ENCODE measurements around the gene C1QTNF5. TPM values are rescaled to one million over a fixed set of nuclear protein-coding genes. Genes with fewer than 3 reads are reported as not detected.

C1QTNF5 gene
- polyA plus RNA-seq, 4 donors: 20.5 to 34.3 (median 25.3) TPM

DNA sequence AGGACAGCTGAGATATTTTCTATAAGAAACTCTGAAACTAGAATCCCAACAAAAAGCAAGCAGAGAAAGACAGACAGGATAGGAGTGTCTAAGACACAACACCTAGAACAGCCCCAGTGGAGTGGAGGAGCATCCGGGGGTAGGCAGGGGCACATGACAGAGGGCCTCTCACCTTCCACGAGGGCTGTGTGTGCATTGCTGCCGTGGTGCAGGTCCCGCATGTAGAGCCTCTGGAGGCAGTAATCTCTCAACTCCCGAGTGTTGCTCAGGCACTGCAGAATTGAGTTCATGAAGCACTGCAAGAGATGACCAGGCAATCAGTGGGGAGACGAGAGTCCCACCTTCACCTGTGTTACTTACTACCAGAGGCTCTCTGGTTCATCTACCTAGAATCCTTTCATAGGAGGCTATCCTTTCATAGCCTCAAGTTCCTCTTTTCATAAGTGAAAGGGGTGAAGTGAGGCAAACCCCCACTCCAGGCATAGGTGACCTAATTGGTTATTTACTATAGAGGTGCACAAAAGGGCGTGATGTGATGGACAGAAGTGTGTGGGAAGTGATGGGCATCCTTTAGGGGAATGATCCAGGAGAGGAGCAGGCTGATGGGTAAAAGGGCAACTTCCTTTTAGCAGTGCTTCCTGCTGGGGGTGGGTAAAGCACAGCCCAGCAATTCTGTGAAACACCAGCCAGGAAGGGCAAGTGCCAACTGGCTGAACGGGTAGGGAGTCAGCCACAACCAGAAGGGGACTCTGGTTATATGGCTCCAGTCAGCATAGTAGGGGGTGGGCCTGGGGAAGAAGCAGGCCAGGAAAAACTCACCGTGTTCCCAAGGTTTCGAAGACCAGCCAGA is 18.9 kb upstream of the C1QTNF5 start:
- no peak for DNase-seq (ENCODE audit: low read depth in 4 of 4, low spot score in 3 of 4)

DNA sequence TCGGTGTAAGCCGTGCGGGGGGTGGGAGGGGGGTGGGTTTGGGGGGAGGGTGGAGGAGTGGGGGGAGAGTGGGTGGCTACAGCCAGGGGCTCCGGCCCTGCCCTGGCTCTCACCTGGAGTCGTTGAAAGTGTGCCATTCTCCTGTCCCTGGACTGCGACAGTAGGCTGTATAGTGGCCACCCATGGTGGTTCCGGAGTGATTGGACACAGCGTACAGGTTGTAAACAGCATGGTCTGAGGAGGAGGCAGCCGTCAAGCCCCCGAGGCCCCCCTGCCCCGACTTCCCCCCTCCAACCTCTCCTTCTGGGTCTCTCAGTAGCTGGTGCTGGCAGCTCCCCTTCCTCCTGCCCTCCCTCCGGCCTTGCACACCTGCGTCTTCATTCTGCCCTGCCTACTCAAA is 16.4 kb upstream of the C1QTNF5 start:
- no peak for DNase-seq (ENCODE audit: low read depth in 4 of 4, low spot score in 3 of 4)

DNA sequence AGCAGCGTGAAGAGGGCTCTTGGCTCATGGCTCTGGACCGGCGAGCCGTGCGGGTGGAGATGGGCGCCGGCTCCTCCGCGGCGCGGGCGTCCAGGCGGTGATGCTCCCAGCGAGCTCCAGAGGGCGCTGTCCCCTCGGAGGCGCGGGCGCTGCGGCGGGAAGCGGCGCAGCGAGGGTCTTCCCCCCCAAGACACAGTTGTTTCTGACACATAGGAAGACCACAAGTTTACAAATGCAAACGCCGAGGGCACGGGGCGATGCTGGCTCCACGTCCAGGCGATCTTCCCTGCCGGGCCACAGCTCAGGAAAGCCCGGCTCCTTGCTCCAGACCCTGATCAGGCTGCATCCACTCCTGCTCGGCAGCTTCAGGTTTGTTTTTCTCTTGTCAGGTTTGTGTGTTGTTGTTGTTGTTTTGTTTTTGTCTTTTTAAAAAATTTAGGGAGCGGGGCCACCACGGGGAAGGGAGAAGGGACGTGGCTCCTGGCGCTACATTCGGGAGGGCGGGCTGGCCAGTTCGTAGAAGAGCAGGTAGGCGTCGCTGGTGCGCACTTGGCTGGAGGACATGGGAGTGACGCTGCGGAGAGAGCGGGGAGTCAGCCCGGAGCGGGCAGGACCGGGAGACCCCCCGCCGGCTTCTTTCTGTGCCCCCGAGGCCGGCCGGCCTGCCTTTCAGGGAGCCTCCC is 15.8 kb upstream of the C1QTNF5 start:
- peak in 1 of 4 donors; percentile 73 for DNase-seq (ENCODE audit: low read depth in 4 of 4, low spot score in 3 of 4)

DNA sequence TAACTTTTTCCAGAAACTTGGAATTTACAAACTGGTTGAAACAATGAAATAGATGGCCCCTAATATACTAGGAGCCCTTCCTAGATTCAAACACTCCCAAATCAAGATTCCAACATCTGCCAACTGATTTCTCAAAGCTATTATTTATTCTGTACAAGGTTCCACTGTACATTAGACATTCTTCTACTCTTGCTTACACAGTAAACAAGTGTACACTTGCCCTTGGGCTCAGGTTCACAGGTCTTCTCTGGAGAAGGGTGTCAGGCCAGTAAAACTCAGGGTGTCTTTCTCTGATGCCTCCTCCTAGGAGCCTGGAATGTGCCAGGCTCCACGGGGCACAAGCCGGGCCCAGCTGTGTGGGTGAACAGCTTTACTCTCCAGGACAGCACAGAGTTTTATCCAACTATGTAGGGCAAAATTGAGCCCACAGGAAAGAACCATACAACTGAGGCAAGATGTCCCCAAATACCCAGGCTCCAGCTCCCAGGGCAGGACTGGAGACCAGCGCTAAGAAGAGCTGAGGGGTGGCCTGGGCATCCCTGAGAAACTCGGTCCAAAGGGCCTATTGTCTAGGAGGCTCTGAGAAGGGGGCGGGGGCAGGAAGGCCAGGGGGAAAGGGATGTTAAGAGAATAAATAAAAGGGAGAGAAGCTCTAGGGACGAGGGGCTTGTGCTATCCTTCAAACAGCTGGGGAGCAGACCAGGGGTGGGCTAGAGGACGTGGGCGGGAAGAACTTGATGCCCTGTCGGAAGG is 14.6 kb upstream of the C1QTNF5 start:
- DNase-seq (ENCODE audit: low read depth in 4 of 4, low spot score in 3 of 4): no peak

DNA sequence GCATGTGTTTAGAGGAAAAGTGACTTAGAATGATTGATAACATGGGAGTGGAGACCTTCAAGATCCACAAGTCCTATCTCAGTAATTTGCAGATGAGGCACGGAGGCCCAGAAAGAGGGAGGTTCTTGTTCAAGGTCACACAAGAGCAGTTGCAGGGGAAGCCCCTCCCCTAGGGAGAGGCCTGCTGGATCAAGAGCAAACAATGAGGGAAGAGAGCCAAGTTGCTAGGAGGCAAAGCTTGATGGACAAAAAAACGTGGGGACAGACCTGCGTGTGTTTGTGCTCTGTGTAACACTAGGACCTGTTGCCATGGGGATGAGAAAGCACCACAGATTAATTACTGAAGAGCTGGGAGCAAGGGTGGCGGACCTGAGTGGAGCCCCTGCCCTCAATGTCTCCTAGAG is 12.2 kb upstream of the C1QTNF5 start:
- DNase-seq (ENCODE audit: low read depth in 4 of 4, low spot score in 3 of 4): no peak

DNA sequence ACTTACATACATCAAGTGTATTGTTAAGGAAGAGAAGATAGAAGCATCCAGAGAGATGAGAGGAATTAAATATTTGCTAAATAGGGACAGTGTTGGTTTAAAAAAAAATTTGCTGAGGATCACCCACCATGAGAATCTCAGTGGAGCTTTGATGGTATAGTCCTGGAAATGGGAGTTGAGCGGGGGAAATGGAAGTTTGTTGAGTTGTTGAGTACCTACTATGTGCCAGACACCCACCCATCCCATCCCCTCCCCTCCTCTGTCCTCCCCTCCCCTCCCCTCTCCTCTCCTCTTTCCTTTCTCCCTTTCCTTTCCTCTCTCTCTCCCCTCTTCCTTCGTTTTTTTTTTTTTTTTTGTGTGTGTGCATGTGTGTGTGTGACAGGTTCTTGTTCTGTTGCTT is 10.5 kb upstream of the C1QTNF5 start:
- no peak for DNase-seq (ENCODE audit: low read depth in 4 of 4, low spot score in 3 of 4)

DNA sequence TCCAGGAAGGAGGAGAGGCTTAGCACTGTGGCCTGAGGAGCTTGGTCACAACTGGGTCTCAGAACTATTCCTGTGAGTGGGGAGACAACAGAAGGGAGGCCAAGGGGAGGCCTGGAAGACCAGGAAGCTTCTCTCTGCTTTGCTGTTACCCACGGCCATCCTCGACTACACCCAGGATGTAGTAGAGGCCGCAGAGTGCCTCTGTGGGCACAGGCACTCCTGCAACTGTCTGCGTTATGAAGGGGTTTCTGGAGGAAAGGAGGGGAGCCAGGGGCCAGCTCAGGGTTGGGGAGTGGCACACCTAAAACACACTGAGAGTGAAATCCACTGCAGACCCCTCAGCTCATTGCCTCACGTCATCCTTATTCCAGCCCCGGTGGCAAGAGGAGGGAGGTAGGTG is 9.6 kb upstream of the C1QTNF5 start:
- DNase-seq (ENCODE audit: low read depth in 4 of 4, low spot score in 3 of 4): no peak

DNA sequence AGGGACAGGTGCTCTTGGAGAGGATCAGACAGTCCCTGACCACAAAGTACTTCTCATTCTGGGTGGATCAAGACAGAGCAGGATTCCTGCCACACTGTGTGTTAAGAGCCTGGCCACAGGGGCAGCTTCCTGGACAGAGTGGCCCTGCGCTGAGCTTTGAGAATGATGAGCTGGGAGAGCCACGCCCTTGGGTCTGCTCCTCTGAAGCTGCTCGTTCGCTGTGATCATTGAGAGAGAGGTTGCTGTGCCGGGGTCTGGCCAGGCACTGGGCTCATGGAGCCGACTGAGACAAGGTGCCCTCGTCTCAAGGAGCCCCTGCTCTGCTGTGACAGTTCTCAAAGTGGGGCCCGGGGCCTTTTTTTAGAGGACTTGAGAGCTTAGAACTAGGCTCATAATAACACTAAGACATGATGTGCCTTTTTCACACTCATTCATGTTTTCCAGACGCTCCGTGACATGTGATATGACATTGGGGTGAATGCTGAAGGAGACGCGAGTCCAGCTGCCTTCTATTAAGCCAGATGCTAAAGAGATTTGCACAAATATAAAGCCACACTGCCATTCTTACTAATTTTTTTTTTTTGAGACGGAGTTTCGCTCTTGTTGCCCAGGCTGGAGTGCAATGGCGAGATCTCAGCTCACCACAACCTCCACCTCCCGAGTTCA is 7.4 kb upstream of the C1QTNF5 start:
- DNase-seq (ENCODE audit: low read depth in 4 of 4, low spot score in 3 of 4): no peak

DNA sequence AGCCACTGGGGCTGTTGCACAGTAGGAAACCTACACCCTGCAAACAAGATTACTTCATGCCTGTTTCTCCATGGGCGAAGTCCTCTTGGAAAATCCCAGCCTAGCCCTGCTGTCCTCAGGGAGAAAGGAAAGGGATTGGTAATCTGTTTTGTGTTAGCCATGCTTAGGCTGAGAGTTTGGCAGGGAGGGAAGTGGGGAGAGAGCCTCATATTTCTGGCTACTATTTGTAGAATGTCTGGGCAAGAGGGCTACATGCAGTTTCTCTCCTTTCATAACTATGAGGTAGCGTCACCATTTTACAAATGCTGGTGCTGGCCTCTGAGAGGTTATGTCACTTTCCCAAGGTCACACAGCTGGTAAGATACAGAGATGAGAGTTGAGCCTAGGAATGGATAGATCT is 6.6 kb upstream of the C1QTNF5 start:
- DNase-seq (ENCODE audit: low read depth in 4 of 4, low spot score in 3 of 4): no peak

DNA sequence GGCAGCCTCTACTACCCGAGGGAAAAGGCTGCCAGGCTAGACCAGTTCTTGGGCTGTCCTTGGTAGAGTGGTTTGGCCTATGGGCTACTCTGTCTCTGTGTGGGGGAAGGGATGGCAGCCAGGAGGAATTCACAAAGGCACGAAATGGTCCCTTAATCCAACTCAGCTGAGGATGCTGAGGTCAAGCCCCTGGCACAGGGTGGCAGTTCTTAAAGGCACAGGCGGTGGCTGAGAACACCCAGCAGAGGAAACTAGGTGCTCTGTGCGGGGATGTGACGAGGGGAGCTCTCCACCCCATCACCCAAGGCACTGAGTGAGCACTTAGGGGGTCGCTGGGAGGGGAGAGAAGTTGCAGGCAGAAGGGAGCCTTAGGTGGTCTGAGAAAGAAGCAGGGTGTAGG is 5.9 kb upstream of the C1QTNF5 start, which contains the start of gene MFRP:
Gene MFRP, minus strand, starts transcription at position 101 of the 400 bp plus-strand sequence. CDS start 192 bp downstream, outside the sequence.
- no peak for DNase-seq (ENCODE audit: low read depth in 4 of 4, low spot score in 3 of 4)

DNA sequence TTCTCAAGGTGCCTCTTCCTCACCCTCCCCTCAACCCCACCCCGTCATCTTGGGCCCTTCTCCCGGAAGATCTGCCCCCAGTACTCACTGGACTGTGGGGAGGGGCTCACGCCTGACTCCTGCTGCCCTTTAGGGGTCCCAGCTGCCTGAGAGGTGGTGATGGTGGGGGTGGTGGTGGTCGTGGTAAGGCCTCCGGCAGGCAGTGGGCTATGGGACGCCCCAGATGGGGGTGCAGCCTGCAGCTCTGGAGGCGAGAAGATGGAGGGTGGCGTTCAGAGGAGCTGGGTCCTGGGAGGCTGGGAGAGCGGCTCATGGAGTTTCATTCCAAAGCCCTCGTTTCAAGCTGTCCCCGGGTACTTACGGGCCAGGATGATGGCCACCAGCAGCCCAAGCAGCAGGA is 5.0 kb upstream of the C1QTNF5 start:
- no peak for DNase-seq (ENCODE audit: low read depth in 4 of 4, low spot score in 3 of 4)

DNA sequence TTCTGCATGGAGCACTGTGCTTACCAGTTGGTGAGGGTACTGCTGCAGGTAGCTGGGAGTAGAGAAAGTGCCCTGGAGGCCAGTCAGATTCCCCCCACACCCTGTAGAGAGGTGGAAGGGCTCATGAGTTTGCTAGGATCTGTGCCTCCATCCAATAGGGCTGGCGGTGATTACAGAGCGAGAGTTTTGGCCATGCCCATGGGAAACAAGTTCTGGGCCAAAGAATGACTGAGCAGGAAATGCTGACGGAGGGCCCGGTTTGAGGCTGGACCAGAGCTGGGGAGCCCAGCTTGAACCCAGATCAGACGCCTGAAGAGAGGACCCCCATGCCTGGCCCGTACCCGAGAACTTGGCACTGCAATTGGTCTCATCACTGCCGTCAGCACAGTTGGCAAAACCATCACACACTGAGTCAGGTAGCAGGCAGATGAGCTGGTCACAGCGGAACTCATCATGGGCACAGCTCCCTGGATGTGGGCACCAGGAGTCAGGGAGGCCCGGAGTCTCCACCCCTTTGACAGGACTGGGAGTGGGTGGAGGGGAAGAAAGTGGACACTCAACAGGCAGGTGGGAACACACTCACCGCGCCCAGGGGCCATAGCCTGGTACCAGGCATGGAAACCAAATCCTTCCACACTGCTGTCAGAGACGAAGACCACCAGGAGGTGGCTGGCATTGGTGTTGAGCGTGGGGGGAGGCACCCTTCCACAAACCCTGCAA is 3.8 kb upstream of the C1QTNF5 start:
- no peak for DNase-seq (ENCODE audit: low read depth in 4 of 4, low spot score in 3 of 4)

DNA sequence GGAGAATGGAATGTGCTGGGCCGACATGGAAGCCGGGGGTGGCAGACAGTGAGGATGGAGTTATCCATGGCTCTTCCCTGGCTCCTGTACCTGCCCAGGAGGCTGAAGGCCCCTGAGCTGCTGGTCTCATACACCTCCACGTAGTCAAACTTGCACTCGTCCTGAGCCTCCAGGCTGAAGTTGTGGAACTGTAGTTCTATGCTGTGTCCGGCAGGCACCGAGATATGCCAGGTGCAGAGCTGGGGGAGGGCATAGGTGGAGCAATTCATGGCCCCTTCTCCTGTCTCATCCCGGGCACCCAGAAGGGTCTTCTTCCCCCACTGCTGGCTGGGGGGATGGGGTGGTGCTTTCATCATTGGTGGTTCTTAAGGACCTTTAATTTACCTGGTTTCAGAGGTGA is 3.0 kb upstream of the C1QTNF5 start:
- DNase-seq (ENCODE audit: low read depth in 4 of 4, low spot score in 3 of 4): no peak

DNA sequence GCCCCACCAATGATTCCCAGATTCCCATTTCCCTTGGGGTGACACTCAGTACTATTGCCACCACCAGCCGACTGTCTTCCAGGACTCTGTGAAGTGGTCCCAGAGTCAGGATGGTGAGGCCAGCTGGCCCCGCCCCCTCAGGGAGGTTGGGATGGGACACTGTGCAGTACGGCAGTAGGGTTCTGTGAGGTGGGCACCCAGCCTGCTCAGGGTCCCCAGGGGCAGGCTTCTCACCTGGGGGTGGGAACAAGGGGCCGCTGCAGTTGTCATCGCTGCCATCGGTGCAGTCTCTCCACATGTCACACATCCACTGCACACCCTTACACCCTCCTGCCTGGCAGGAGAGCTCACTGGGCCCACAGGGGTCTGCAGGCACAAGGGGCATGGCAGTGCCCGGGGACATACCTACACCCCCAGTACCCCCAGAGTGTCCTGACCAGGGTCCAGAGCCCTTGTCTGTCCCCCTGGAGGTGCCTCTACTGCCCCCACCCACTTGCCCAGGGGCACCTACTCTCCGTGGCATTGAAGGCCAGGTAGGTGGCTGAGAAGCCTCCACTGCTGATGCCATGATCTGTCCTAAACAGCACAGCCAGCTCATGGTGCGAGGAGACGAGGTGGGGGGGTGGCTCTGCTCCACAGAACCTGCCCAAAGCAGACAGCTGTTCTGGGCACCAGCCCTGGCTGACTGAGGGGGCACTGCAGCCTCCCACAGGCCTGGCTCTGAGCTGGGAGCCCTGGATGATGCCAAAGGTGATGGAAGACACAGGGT is 1.9 kb upstream of the C1QTNF5 start:
- no peak for DNase-seq (ENCODE audit: low read depth in 4 of 4, low spot score in 3 of 4)

DNA sequence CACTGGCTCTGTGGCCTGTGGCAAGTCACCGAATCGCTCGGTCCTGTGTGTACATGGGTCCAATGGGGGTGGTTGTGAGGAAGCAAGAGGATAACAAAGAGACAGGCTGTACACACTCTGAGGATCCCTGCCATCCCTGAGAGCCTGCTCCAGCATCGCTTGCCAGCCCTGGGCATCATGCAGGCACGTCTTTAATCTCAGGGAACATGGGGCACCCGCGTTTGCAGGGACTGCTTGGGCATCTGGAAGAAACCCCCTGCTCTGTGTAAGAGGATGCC is 1.3 kb upstream of the C1QTNF5 start:
- DNase-seq (ENCODE audit: low read depth in 4 of 4, low spot score in 3 of 4): no peak

DNA sequence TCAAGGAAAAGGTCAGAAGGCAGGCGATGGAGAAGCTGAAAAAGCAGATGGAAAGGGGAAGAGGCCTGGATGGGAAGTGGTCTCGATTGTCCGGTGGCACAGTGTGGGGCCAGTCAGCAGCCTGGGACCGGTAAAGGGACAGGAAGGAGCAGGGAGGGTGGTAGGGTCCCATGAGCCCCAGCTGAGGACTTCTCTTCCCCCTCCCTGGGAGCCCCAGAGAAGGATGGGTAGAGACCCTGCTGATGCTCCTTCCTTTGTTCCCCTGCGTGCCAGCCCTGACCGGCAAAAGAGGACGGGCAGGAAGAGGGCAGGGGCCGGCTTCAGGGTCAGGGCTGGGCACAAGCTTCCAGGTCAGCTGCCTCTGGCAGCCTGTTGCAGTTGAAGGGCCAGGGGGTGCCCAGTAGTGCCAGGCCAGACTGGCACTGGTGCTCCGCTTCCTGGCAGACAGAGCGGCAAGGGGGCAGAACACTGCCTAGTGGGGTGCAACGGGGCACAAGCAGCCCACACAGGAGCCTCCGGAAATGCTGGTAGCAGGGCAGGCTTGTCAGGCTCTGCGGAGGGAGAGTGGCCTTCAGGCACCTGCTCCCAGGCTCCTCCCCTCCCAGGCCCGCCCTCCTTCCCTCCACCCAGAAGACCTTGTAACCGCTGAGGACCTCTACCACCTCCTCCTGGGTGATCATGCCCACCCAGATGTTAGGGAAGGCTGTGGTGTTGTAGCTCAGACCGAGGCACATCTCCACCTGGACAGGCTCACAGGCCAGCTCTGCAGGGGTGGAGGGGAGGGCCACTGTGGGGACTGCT is 739 bp upstream of the C1QTNF5 start:
- no peak for DNase-seq (ENCODE audit: low read depth in 4 of 4, low spot score in 3 of 4)

DNA sequence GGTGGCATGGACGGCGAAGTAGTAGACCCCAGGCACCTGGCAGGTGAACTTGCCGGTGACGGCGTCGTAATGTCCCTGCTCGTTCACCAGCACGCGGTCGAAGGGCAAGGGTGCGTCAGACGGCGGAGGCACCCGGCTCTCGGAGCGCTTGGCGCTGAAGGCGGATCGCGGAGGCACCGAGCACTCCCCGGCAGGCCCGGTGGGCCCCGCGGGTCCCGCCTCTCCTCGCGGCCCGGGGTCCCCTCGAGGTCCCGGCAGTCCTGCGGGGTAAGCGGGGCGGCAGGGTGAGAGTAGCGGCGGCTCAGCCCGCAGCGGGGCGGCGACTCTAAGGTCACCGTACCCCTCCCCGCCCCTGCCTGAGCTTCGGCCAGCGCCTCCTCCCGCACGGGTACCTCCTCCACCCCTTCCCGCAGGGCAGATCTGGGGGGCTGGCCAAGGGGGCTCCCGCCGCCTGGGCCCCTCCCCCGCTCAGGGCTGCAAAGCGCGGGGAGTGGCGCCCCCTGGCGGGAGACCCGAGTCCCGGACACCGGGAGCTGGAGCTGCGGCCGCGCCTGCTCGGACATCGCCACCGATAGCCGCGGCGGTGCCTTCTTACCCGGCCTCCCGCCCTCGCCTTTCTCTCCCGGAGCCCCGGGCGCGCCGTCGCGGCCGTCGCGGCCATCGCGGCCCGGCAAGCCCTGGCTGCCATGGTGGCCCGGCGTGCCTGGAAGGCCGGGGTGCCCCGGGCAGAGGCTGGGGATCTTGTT is 921 bp downstream of the C1QTNF5 start:
- no peak for DNase-seq (ENCODE audit: low read depth in 4 of 4, low spot score in 3 of 4)

DNA sequence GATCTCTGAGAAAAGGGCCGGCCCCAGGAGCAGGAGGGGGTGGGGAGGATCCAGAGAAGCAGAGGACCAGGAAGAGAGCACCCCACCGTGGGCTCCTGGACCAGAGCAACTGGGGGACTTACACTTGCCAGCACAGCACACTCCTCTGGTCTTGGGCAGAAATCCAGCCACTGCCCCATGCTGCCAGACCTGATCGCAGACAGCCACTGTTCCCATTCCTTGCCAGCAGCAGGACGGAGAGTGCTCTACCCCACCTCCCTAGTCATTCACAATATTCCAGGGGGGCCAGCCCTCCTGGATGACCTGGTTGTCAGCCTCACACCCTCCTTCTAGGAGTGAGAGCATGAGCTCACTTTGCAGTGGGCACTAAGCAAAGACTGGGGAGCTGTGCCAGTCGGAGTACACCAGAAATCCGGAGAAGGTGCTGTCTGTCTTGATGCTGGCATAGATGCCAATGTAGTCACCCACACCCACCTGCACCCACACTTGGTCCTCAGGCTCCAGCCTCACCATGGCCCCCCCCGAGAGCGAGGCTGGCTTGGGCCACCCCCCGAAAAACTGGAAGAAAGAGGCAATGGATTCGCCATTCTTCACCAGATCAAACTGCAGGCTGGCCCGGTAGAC is 1.6 kb downstream of the C1QTNF5 start:
- DNase-seq (ENCODE audit: low read depth in 4 of 4, low spot score in 3 of 4): no peak
